HG03565 (cell line): Measurements from ENCODE around the gene TBCCD1.

Experiments
- ATAC-seq: cut with Tn5 transposase; IDR thresholded peaks from one replicate; pipeline ENCODE4 v1.9.1; 2021; ENCODE audit warnings: mild to moderate bottlenecking, moderate library complexity; ENCODE audit not compliant: unreplicated experiment

The TBCCD1 gene

GRCh38 chr3:186567072-186567921 lies at the start of gene TBCCD1:
Gene TBCCD1, minus strand, starts transcription at chr3:186567339. Its CDS starts 3,010 bp downstream, at chr3:186564329.
- peak; percentile 35 for ATAC-seq

GRCh38 chr3:186616299-186616617 lies 49.1 kb upstream of the TBCCD1 start:
- ATAC-seq, result no peak

- ATAC-seq, result peak; percentile 51
Observed at GRCh38 chr3:186614597-186615483, 47.7 kb upstream of the TBCCD1 start.

- ATAC-seq, result no peak
Observed at GRCh38 chr3:186614266-186614596, 47.1 kb upstream of the TBCCD1 start.

- no peak for ATAC-seq
Observed at GRCh38 chr3:186613637-186614265, 46.6 kb upstream of the TBCCD1 start.

- no peak for ATAC-seq
Observed at GRCh38 chr3:186612721-186613636, 45.8 kb upstream of the TBCCD1 start, which contains the start of gene AHSG. Gene AHSG, plus strand, starts transcription at chr3:186613060. Its CDS starts 82 bp downstream, at chr3:186613142.

GRCh38 chr3:186612065-186612464 lies 44.9 kb upstream of the TBCCD1 start:
- no peak for ATAC-seq

GRCh38 chr3:186609247-186609868 lies 42.2 kb upstream of the TBCCD1 start:
- ATAC-seq, result no peak

- ATAC-seq, result no peak
Observed at GRCh38 chr3:186608624-186609215, 41.6 kb upstream of the TBCCD1 start.

GRCh38 chr3:186605561-186606545 lies 38.7 kb upstream of the TBCCD1 start:
- no peak for ATAC-seq

- ATAC-seq, result no peak
Observed at GRCh38 chr3:186605078-186605477, 37.9 kb upstream of the TBCCD1 start.

GRCh38 chr3:186603159-186603558 lies 36.0 kb upstream of the TBCCD1 start:
- no peak for ATAC-seq

GRCh38 chr3:186600896-186601295 lies 33.8 kb upstream of the TBCCD1 start:
- no peak for ATAC-seq

- ATAC-seq, result no peak
Observed at GRCh38 chr3:186599785-186600166, 32.6 kb upstream of the TBCCD1 start.

- ATAC-seq, result no peak
Observed at GRCh38 chr3:186599142-186599784, 32.1 kb upstream of the TBCCD1 start.

GRCh38 chr3:186598794-186599141 lies 31.6 kb upstream of the TBCCD1 start:
- no peak for ATAC-seq

- no peak for ATAC-seq
Observed at GRCh38 chr3:186598108-186598784, 31.1 kb upstream of the TBCCD1 start.
